Stimulated activated CD4-positive, alpha-beta T cell treated with anti-CD3 and anti-CD28 coated beads, Interleukin-4, amount 100 ng/mL, for 48 hours (primary cell): Measurements from ENCODE around the gene OMP.

ENCODE experiments used
- DNase-seq, 2 donors: peaks; one replicate each; pipeline ENCODE4 v3.0.0-alpha.2; 2020; ENCODE audit warnings: low read depth in 2 of 2

The OMP gene

DNA sequence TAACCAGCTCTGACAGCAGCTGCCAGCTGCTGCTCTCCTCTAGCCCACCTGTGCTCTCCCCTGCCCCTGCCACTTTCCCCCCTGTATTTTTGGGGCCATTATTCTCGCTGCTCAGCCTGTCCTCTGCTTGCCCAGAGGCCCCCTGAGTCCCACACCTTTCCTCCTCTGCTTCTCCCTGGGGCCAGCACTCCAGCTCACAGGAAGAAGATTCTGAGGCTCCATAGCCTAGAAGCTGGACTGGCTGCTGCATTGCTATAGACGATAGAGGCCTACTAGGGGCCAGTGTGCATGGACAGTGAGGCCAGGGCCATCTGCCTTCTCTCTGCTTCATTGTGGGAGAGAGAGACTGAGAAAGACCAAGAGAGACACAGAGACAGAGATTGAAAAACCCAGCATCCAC, 679 bp downstream of the OMP start:
- DNase-seq = no peak

DNA sequence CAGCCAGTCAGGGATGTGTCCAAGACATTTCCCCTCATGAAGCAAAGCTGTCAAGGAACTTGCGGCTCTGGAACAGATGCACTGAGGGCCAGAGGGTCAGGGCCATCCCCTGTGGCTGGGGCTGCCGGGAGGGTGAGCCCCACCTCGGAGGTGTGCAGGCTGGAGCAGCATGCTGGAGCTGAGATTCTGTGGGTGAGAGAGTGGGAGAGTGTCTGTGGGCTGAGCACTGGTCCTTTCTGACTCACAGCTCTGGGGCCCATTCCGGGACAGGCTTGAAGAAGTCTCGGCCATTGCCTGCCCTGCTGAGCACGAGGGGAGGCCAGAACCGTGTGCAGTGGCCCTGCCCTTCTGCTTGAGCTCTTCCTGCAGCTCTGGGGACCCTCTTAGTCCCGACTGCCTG, 2.1 kb downstream of the OMP start:
- DNase-seq = no peak

DNA sequence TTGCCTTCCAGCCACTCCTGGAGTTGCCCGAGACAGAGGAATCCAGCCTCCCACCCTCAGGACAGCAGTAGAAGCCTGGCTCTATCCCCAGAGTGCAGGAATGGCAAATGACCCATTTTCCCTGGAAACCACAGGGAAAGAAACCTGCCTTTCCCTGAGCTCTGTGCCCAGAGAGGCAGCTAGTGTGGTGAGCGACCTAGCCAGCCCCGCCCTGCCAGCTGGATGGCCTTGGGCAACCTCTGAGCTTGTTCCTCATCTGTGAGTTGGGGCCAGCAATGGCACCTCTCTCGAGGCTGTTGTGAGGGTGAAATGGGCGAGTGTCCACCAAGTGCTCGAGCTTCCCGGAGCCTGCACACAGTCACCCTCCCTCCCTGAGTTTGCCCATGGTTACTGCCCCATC, 3.7 kb downstream of the OMP start:
- no peak for DNase-seq

DNA sequence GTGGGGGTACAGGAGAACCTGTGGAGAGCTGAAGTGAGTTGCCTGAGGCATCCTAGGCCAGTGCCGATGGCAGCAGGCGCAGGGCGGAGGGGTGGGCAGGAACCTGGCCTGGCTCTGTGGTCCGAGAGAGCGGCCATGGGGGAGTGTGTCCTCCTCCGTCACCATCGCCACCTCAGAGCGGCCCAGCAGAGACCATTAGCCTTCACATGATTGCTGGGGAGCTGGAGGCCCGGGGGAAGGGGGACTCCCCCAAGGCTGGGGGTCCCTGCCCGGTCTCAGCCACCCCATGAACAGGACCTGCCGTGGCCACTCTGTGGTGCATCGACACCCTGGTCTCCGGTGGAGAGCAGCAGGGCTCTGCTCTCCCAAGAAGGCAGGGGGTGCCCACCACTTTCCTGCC, 4.1 kb downstream of the OMP start:
- no peak for DNase-seq

DNA sequence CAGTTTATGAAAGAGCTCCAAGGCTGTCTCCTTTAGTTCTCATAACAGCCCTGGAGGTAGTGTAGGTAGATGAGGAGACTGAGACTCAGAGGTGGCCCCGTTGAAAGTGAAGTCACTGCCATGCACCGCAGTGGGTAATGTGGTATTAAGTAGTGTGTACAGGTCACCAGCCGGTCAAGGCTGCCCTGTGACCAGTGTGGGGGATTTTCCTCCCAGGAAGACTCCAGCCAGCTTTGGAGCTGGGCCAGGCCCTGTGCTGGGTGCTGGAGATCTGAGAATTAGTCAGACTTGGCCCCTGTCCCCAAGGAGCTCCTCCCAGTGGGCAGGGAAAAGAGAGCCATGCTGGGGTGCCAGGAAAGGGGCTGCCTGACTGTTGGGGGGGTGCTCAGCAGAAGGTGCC, 5.3 kb downstream of the OMP start:
- no peak for DNase-seq

DNA sequence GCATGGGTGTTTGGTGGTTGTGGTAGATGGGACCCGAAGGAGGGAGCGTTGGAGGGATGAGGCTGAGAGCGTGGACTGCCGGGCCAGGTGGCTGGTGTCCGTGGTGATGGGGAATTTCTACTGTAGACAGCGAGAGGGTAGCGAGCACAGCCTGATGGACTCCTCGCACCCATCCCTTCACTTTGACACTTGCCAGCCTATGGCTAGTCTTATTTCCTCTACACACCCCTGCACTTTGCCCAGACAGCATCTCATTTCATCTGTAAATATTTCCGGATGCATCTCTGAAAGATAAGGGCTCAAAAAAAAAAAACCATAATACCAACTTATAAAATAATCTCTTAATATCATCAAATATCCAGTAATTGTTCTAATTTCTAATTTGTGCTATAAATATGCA, 5.8 kb downstream of the OMP start:
- no peak for DNase-seq

DNA sequence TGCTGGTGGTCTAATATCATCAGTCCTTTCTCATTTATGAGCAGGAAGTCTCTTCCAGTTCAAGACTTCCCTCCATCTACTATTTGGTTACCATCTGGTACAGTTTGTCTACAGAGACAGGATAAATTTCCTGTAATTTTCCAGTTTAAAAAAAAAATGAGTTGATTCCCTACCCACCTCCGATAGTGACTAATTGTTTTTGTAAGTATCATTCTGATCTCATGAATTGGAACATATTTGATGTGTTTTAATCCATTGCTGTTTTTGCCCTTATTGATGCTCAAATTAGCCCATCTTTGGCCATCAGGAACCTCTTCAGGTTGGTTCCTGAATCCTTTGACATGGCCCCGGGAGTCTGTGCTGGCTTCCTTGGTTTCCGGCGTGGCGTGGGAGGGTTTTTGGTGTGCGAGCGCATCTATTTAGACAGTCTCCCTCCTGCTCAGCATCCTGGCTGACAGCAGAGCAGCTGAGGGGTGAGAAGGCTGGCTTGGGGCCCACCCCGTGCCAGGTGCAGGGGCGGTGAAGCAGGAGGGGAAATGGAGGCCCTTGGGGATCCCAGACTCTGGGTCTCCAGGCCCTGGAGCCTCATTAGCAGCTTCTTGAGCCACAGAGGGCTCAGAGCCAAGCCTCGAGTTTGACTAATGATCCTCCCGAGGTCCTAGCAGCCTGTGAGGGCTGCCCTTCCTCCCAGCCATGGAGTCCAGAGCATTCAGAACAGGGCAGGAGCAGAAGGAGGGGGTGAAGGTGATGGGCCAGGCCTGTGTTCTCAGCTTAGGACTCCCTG, 6.8 kb downstream of the OMP start:
- no peak for DNase-seq

DNA sequence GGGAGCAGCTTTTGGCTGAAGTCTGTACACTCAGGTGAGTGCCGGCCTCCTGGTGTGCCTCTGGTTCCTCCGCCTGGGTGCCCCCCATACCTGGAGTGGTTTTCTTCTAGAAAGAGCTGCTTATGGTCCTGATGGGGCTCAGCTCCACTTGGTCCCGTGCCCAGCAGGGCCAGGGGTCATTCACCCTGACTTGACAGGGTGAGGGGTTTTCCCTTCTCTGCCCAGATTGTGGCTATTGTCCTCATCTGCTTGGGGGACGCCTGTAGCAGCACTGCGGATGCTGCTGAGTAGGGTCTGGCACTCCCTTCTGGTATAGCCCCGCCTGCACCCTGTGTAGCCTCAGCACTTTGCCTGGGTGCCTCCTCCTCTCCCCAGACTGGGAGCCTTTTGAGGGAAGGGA, 8.2 kb downstream of the OMP start:
- DNase-seq = no peak

DNA sequence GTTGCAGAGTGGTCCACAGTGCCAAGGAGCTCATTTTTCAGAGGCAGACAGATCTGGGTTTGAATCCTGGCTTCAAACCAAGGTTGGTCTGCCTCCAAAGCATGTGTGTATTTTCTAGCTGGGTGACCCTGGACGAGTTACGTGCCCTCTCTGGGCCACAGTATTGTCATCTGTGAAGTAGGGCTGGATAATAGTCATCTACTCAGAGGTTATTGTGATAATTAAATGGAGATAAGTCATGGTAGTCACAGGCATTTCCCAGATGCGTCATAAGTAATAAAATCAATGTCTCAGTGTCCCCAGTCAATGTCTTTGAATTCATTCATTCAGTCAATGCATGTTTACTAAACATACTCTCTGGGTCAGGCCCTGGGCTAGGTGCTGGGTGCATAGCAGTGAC, 8.6 kb downstream of the OMP start:
- DNase-seq = no peak

DNA sequence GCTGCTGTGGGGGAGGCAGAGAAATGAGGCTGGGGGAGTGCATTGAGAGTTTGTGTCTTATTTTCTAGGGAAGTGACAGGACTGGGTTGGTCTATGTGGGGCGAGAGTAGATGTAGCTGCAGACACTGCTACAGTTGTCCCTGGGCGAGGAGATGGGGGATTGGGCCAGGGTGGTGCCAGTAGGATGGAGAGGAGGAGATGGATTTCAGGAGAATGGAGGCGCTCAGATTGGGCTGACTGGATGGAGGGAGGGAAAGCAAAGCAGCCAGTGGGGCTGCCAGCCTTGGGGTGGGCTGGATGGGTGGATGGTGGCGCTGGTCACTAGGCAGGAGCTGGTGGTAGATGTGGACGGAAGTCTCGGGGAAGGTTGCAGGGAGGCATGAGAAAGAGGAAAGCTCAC, 9.3 kb downstream of the OMP start:
- DNase-seq = no peak

DNA sequence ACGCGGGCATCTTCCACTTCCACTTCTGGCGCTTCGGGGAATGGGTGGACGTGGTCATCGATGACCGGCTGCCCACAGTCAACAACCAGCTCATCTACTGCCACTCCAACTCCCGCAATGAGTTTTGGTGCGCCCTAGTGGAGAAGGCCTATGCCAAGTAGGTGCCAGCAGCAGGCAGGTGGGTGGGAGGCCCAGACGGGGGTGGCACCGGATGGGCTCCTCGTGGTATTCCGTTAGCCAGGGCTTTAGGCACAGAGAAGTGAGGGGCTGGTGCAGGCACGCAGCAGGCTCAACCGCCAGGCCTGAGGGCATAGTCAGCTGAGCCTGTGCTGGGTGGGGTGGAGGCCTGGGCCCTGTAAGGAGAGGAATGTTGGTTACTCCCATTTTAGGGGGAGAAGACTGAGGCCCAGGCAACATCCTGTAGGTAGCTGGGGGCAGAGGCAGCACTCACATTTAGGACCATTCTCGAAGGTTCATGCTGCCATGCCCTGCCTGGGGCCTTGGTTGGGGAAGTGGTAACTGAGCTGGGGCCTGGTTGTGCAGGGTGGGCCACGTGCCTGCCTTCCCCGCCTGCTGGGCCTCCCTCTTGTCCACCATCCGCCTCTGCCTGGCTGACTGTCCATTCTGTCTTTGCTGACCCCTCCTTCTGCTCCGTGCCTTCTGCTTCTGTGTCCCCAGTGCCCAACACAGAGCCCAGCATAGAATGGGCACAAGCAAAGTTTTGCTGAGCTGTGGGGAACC, 10.2 kb downstream of the OMP start:
- DNase-seq = no peak

DNA sequence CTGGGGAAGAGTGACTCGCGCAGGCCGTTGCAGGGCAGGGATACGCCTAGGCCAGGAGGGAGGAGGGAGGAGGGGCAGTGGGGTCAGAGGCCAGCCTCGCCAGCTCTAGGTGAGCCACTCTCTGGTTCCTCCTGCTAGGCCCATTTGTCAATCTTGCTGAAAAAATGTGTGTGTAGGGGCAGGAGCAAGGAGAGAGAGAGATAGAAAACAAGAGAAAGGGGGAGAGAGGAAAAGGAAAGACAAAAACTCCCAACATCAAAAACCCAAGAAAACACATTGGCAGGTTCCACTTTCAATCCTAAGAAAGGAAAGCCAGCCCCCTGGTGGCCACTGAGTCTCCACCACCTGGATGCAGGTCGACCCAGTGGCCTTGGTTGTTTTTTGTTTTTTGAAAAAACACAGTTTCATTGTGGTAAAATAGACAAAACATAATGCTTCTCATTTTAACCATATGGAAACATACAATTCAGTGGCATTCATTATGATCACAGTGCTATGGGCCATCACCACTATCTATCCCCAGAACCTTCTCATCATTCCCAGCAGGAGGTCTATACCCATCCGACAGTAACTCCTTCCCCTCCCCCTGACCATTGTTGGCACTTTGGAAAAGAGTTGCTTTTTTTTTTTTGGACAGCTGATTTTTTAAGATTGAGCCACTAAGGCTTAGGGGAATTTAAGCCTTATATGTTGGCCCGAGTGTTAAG, 10.9 kb downstream of the OMP start:
- DNase-seq = no peak

DNA sequence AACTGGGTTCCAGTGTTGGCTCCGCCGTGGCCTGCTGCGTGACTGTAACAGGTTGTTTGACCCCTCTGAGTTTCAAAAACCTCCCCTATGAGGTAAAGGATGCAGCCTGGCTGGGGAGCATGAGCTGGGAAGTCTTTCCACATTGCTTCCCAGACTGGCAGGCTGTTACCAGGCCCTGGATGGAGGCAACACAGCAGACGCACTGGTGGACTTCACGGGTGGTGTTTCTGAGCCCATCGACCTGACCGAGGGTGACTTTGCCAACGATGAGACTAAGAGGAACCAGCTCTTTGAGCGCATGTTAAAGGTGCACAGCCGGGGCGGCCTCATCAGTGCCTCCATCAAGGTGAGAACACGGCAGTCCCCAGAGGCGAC, 11.4 kb downstream of the OMP start:
- no peak for DNase-seq

DNA sequence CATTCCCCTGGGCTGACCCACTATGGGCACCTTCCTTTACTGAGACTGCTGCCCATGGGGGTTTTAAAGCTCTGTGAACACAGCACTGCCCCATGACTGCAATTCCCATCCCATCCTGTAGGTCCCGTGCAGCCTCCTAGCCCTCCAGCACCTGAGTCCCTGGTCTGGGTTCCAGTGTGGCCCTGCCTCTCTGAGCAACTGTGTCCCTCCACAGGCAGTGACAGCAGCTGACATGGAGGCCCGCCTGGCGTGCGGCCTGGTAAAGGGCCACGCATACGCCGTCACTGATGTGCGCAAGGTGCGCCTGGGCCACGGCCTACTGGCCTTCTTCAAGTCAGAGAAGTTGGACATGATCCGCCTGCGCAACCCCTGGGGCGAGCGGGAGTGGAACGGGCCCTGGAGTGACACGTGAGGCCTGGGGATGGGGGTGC, 12.6 kb downstream of the OMP start:
- no peak for DNase-seq

DNA sequence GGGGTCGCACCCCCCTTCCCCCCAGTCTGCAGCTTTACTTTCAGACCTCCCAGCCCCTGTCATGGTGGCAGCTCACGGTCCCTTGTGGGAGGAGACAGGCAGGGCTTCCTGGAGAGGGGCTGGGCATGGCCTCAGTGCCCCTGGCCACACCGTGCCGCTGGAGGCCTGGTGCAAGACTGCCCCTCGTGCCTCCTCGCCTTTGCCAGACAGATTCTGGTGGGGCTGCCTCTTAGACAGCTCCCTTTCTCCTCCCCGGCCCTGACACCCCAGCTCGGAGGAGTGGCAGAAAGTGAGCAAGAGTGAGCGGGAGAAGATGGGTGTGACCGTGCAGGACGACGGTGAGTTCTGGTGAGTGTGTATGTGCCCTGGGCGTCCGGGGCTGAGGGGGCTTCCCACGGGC, 13.3 kb downstream of the OMP start:
- DNase-seq = no peak

DNA sequence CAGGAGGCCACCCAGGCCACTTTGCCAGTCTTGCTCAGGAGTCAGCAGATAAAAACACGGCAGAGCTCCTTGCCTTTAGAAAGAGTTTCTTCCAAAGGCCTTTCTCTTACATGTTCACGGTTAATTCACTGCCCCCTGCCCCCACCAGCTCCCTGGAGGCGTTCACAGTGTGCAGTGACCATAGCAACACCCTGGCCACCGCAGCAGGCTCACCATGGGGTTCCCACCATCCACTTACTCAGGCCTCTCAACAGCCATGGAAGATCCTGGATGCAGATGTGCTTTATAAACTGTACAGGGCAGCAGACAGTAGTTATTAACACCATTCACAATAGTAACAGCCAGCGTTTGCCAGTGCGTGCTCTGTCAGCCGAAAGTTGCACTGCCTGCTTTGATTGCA, 14.9 kb downstream of the OMP start:
- no peak for DNase-seq

DNA sequence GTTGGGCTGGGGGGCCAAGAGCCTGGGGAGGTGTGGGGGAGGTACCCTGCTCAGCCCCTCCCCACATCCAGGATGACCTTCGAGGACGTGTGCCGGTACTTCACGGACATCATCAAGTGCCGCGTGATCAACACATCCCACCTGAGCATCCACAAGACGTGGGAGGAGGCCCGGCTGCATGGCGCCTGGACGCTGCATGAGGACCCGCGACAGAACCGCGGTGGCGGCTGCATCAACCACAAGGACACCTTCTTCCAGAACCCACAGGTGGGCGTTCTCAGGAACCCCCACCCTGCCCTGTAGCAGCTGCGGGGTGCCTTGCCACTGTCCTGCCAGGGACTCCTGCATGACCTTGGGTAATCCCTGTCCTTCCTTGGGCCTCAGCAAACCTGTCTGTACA, 15.4 kb downstream of the OMP start:
- no peak for DNase-seq

DNA sequence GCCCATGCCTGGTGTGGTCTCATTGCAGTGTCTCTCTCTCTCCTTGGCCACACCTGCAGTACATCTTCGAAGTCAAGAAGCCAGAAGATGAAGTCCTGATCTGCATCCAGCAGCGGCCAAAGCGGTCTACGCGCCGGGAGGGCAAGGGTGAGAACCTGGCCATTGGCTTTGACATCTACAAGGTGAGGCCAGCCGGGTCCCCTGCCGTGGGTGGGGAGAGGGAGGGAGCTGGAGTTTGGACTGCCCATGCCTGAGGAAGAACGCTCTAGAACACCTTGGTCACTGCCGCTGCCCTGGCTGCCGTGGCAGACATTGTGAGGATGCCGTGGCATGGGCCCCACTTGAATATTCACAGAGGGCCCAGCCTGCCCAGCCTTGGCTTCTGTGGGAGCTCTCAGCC, 16.3 kb downstream of the OMP start:
- no peak for DNase-seq

DNA sequence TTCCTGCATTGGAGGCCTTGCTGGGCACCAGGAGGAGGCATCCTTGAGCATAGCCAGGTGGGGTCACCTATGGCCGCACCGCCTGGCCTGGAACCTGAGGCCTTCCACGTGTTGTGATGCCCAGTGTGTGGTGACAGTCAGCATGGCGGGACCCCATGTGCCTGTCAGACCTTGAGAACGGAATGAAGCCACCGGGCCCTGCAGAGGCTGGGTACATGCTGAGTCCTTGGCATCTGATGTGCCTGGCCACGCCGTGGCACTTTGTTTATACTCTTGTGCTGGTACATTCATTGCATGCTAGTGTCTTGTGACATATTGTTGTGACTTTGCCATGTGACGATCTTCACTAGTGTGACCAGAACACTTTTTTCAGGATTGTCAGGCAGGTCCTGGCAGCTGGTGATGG, 16.9 kb downstream of the OMP start:
- no peak for DNase-seq

DNA sequence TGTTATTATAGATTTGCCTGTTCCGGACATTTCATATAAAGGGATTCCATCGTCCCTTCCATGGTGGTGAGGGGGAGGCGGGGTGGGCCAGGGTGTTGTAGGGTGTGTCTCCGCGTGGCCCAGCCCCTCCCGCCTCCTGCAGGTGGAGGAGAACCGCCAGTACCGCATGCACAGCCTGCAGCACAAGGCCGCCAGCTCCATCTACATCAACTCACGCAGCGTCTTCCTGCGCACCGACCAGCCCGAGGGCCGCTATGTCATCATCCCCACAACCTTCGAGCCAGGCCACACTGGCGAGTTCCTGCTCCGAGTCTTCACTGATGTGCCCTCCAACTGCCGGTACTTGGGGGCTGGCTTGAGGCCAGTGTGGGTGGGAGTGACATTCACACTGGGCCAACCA, 17.9 kb downstream of the OMP start:
- no peak for DNase-seq

DNA sequence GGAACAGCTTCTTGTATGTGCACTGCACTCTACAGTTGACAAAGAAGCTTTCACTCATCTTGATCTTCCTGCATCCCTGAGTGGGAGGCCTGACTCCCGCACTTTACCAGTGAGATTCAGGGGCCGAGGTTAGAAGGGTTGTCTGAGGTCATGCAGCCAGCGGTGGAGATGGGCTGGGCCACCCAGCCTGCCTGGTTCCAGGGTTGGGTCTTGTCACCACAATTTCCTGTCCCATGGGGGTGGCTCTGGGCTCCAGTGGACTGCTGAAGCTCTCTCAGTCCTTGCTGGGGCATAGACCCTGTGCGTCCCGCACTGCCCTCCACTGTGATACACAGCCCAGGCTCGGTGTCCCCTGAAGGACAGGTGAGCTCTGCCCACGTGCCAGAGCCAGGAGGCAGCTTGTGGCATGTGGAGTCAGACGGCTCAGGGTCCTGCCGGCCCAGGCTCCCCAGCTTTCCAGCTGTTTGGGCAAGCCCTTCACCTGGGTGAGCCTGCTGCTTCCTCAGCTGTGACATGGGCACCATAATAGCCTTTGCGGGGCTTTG, 18.5 kb downstream of the OMP start:
- DNase-seq = no peak

DNA sequence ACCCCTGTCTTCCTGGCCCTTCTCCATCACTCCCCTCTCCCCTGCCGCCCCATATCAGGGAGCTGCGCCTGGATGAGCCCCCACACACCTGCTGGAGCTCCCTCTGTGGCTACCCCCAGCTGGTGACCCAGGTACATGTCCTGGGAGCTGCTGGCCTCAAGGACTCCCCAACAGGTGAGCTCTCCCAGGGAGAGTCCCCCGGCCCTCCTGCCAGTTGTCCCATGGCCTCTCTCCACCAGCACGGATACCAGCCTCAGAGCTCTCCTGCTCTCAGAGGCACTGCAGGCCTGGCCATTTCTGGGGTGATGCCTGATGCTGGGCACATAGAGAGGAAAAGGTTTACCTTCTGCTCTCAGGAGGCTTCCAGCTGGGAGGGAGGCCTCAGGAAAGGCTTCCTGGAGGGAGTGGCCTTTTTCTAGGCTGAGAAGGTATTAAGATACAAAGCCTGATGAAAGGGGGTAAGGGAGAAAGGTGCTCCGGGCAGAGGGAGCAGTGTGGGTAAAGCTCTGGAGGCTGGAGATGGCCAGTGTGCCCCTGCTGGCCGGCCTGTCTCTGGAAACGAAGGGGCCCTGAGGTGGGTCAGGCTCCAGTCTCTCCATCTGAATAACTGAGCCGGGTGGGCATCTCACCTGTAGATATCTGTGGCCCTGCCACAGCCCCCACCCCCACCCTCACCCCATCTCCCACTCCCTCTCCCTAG, 19.4 kb downstream of the OMP start:
- DNase-seq = no peak
